ENCODE measurements around the gene MYO1D.

GRCh38 chr17:32519228-32520103 is 357.5 kb downstream of the MYO1D start:
- TF ChIP-seq CTCF (IDR thresholded peaks at IDR 0.05), result no peak
- no peak for TF ChIP-seq POLR2A (IDR thresholded peaks at IDR 0.05)
- TF ChIP-seq POLR2AphosphoS5 (IDR thresholded peaks at IDR 0.05), result no peak
